Measurements from ENCODE around the gene HADHB.
"Not testable (repeated sequence)": the region's sequence is repeated elsewhere in the genome, so short reads cannot be mapped to it uniquely, and the experiment has no call there.

HADHB gene

DNA sequence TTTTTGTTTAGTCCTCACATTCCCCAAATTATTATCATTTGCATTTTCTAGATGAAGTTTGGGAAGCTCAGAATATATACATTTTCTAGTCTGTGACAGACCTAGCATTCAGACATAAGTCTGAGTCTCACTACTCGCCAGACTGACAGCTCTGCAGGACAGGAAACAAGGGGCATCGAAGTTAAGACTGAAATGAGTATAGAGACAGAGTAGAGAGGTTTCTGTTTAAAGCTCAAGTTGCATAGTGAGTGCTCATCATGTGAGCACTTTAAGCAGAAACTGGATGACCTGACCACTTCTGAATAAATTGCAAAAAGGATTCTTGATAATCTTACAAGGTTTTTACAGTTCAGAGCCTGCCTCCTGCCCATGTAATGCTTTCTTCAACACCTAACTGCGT is 1.1 kb downstream of the HADHB start:
- no peak for DNase-seq

- no peak for DNase-seq
These were observed 2.1 kb downstream of the HADHB start for GRCh38 chr2:26246818-26247217.

DNA sequence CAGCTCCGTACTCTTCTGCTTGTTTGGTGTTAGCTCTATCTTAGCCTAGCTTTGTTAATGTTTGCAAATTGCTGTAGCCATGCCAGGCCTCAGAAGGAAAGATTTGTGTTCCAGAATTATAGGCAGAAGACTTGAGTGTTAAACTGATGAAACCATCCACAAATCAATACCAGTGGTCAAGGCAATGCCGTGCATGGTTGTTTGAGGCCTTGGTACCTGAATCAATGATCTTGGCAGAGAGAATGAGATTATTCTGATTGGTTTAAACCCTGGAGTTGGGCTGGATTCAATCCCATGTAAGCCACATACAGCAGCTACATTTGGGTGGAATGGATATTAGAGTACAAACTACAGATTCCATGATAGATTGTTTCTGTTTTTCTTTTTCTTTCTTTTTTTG is 4.9 kb downstream of the HADHB start:
- no peak for DNase-seq

DNA sequence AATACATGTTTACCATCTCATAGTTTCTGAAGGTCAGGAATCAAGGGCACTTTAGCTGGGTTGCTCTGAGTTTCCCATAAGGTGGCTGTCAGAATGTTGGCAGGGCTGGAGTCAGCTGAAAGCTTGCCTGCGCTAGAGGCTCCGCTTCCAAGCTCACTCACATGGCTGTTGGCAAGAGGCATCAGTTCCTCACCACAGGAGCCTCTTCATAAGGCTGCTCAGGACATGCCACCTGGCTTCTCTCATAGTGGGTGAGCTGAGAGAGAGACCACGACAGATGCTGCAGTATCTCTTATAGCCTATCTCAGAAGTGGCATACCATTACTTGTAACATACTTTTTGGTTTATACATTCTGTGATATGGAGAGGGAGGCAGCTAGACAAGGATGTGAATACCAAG is 7.2 kb downstream of the HADHB start:
- DNase-seq = peak; percentile 2

DNA sequence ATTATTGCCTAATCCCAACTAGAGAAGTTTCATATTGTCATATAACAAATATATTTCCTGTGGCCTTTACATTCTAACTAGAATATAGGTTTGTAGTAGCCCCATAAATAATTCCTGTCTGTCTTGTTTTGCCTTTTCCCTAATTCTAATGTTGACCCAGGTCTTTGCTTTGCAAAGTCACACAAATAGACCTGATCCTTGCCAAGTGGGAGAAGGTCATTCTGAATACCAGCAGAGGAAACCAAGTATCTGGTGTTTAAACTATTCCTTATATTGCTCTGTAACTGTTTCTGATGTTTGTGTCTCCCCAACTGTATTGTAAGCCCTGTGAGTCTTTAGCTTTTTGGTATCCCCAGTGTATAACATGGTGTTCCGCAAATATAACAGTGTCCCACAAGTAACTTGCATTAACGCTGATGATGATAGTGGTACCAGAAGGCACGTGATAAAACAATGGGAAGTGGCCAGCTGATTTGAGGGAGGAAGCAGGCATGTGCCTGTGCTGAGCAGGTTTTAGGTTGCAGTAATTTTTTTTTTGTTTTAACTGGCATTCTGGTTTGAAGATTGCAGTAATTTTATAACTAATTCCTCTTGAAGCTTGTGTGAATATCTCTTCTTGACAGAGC is 11.1 kb downstream of the HADHB start:
- DNase-seq = no peak

- not testable (repeated sequence) for DNase-seq
These were observed 14.1 kb downstream of the HADHB start for GRCh38 chr2:26258836-26259235.

DNA sequence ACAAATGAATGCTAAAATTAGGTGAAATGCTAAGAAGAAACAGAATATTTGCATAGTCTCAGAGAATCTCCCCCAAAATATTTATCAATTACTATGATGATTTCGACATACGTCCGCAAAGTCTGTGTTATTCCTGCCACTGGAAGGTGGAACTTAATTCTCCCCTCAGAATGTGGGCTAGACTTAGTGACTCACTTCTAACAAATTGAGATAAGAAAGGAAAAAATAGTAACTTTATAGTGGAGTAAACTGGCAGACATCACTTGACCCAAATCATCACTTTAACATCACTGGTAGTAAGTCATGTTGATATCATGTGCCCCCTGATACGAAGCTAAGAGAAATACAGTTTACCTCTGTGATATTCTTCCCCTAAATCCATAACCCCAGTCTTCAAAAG is 23.5 kb downstream of the HADHB start:
- DNase-seq = no peak

- DNase-seq = not testable (repeated sequence)
These were observed 24.1 kb downstream of the HADHB start for GRCh38 chr2:26268670-26269385.

DNA sequence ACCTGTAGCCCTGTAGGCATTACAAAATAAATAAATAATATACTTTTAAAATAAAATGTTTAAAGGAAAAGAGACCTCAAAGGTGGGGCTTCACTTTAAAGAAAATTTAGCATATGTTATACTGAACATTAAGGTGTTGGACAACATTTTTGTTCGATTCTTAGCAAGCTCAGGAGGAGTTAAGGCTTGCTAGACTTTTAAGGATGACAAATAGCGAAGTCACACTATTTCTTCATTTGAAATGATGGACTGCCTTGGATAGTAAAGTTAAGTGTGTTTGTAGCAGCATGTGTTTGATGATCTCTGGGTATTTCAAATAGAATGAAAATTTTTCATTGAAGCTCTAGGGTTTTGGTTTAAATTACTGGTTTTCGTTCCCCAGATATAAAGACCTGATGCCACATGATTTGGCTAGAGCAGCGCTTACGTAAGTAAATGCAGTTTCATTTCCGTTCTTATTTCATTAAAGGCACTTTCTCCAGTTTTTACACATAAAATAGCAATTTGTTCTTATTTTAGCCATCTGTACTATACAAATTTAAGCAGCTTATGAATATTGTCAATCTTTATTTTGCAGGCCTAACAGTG is 24.9 kb downstream of the HADHB start:
- no peak for DNase-seq

DNA sequence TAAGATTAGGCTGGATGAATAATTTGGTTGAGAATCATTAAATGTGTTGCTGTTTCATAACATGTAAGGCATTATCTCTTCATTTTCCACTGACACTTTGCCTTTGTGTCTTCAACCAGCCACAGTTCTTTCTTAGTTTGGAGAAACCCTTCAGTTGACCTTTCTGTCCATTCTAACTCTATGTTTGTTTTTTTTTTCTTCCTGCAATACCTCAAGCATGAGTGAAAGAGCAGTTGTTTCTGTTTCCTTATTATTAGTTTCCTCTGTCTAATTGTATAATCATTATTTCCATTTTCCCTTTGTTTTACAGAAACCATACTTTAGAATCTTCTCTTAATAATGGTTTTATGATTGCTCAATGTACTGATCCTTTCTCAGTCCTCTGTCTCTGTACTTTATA is 25.6 kb downstream of the HADHB start:
- no peak for DNase-seq

- no peak for DNase-seq
These were observed 28.8 kb downstream of the HADHB start for GRCh38 chr2:26273501-26273900.

DNA sequence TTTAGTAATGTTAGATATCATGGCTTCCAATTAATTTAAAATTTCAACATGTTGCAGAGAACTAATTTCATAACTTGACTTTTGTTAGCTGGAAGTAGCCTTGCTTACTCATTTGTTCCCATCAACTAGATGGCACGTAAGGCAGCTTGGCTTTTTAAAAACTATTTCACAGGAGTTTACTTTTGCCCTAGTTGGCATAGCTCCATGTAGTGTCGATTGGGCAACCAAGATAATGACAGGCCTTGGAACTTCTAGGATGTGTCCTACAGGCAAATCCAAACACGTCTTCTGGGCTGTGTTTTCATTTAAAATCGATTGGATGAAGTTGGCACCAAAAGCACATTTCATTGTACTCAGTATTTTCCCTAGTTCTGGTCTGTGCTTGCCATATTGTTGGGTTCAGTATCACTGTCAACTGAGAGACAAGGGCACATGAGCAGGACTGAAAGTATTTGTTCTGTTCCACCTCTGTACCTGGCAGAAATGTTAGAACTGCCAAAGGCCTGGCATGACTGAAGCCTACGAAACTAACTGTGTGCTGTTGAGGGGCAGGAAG is 29.4 kb downstream of the HADHB start:
- peak; percentile 71 for DNase-seq

DNA sequence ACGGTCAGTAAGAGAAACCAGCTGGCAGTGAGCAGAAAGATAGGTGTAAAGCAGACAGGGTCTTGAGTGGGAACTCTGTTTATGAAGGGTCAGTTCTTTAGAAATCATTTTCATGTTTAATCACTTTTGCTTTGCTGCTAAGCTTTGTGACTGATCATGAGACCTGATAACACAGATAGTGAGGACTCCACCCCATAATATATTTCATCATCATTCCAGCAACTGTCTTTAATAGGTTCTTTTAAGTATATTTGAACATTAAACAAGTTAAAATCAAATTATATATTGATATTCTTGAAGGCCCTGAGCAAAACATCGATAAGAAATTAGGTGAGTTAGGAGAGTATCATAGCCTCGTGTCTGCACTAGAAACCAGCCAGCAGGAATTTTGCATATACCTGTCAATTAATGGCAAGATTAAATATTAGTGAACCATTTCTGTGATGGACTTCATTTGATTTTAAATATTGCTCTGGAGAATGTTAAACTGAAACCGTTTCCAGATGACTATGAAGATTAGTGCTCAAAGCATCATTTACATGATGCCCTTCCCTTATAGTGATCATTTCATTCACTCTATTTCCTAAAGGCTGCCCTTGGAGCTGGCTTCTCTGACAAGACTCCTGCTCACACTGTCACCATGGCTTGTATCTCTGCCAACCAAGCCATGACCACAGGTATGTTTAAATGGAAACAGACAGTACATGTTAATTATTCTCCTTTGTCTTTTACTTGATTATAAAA is 31.9 kb downstream of the HADHB start:
- DNase-seq = no peak

GRCh38 chr2:26279886-26280285 is 35.1 kb downstream of the HADHB start:
- no peak for DNase-seq

- DNase-seq = no peak
These were observed 36.5 kb downstream of the HADHB start for GRCh38 chr2:26281226-26281625.

DNA sequence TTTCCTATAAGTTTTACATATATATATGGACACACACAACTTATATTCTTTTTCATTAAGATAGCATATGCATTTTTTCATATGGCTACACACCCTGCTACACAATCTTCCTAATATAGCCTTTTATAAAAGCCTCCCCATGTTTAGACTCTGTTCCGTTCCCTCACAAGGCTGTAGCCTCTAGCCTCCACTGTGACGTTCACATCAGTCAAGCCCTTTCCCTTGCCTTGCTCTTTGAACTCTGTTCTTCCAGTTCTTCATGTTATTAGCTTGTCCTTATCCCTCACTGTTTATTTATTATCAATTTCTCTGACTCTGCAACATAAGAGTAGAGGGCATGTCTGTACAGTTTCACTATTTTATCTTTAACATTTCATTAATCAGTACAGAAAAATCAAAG is 38.9 kb downstream of the HADHB start:
- DNase-seq = no peak

DNA sequence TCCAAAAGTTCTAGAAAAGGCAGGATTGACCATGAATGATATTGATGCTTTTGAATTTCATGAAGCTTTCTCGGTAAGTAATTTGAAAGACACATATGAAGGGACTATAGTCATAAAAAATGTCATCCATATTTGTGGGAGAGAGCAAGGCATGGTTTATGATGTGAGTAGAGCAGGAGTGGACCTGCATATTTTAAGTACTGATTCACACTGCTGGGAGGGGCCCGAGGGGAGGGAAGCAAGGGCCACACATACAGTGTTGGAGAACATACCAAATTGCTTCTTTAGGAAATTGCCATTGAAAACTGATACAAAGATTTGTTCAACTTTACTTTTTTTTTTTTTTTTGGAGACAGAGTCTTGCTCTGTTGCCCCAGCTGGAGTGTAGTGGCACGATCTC is 39.4 kb downstream of the HADHB start:
- DNase-seq = no peak

DNA sequence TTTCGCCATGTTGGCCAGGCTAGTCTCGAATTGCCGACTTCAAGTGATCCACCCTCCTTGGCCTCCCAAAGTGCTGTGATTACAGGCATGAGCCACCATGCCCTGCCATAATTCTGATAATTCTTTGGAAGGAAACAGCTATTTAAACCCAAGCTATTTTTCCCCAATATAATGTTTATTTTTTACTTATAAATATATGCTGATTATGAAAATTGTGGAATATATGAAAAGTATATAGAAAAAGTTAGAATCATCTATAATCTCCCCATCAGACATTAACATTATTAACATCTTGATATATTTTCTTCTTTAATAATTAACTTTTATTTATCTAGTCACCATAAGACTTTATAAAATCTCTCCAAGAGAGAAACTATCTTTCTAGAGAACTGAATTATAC is 41.2 kb downstream of the HADHB start:
- DNase-seq = no peak

DNA sequence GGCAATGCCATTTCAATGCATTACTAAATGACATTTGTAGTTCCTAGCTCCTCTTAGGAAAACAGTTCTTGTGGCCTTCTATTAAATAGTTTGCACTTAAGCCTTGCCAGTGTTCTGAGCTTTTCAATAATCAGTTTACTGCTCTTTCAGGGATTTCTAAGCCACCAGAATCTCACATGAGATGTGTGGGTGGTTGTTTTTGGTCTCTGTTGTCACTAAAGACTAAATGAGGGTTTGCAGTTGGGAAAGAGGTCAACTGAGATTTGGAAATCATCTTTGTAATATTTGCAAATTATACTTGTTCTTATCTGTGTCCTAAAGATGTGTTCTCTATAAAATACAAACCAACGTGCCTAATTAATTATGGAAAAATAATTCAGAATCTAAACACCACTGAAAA is 45.3 kb downstream of the HADHB start:
- no peak for DNase-seq

DNA sequence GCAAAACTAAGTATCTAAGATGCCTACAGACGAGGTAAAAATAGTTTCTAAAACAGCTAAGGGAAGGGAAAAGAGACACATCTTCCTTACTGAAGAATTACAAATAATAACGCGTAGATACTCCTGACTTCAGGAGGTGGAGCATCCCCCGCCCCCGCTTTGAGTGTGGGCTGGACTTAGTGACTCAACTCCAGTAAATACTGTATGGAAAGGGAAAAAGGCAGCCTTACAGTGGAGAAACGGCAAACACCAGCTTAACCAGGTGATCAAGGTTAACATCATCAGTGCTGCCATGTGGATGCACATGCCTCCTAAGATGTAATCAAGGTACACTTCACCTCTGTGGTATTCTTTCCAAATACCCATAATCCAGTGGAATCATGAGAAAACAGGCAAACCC is 47.9 kb downstream of the HADHB start:
- DNase-seq = no peak

- no peak for DNase-seq
These were observed 50.8 kb downstream of the HADHB start for GRCh38 chr2:26295511-26295910.

DNA sequence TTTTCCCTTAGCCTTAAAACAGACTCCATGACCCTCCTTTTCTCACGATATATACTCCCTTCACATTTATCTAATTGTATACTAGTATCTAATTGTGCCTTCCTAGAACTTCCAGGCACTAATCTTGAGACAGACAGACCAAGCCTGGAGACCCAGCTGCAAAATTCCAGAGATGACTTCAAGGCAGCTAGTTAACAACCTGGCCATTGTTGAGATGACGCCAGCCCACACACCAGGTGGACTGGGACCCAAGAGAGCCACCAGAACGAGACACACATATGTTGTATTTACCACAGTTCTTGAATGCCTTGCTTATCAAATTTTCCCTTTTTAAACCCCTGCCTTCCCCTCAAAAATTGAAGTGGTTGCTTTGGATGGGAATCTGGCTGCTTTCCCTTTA is 52.3 kb downstream of the HADHB start:
- DNase-seq = no peak

- DNase-seq = no peak
These were observed 53.5 kb downstream of the HADHB start for GRCh38 chr2:26298286-26298637.

Measured in NCI-H1105 (cell line).